Pancreas (tissue), 10 donors: Measurements from ENCODE around the gene LGALS4. TPM values are rescaled to one million over a fixed set of nuclear protein-coding genes. Genes with fewer than 3 reads are reported as not detected.

ENCODE experiments used
- ATAC-seq, 4 donors: fragments of 200-7000 bp; cut with Tn5 transposase; one replicate each; pipeline versions ENCODE4 v1.8.0 to v1.9.1; 2020; ENCODE audit warnings: mild to moderate bottlenecking in 4 of 4, moderate library complexity in 4 of 4
- DNase-seq, 6 donors: peaks; one replicate each; pipeline ENCODE4 v3.0.0-alpha.2; 2020
- FAIRE-seq: peaks from 2 replicates; lab custom pipeline; 2012; peaks lifted over from hg19 to GRCh38; lab: Jason Lieb, UNC
- H3K27ac ChIP-seq, 4 donors: fragments of 200-600 bp; sonication (generic); 1 replicate in 3 of 4; 2 replicates in 1 of 4; pipeline versions ENCODE4 v1.5.0 to v1.8.0; 2020
- H3K27me3 ChIP-seq, 4 donors: fragments of 200-600 bp; one replicate each; pipeline ENCODE4 v1.8.0; 2021
- H3K36me3 ChIP-seq, 3 donors: fragments of 200-600 bp; sonication (generic) in 1 of 3; one replicate each; pipeline versions ENCODE4 v1.5.0 to v1.8.0; 2020 to 2021
- H3K4me1 ChIP-seq, 3 donors: fragments of 200-600 bp; one replicate each; pipeline ENCODE4 v1.8.0; 2021
- H3K4me3 ChIP-seq, 4 donors: fragments of 200-600 bp; sonication (generic) in 2 of 4; one replicate each; pipeline versions ENCODE4 v1.5.0 to v1.8.0; 2020 to 2021
- H3K9me3 ChIP-seq, 4 donors: fragments of 200-600 bp; one replicate each; pipeline ENCODE4 v1.8.0; 2021
- CTCF ChIP-seq, 4 donors: fragments of 200-600 bp; sonication (generic) in 3 of 4; IDR thresholded peaks; one replicate each; pipeline versions ENCODE4 v1.5.0 to v1.8.0; 2021; ENCODE audit warnings: antibody characterized with exemption in 4 of 4
- WGBS, 2 donors: extraction: QIAGEN DNeasy Blood & Tissue Kit; methylation state at CpG; one replicate each; pipeline ENCODE4 v1.1.7; 2013; 5-methylcytosine and 5-hydroxymethylcytosine counted together
- intact Hi-C, 3 donors: fragments of 100-400 bp; cut with DNase I; formaldehyde crosslinking; loops; one replicate each; pipeline versions ENCODE4 v1.11.1 to v1.14.2; 2022
- polyA plus RNA-seq, 2 donors: library from polyadenylated mRNA; stranded (reverse); fragments of 200-250 nt; gene quantifications; one replicate each; pipeline ENCODE4 v1.2.3, GENCODE V29; 2013
- total RNA-seq, 6 donors: library from RNA; stranded (reverse); fragmentation: NEBNext Ultra II Directional in 4 of 6; extraction: Animal tissue kit (Norgen Biotek cat#: 25700) in 4 of 6; gene quantifications; one replicate each; pipeline versions ENCODE4 v1.2.1 to v1.2.4, GENCODE V29; 2021 to 2023
- donor health status: healthy with polysubstance abuse.
- donor health status: DM: no; HTN: no; CAD: no; lungs with moderate emphysema.
- donor health status: DM: no; HTN: no; CAD: no.
- donor health status: control.
- donor health status: control.
- donor health status: Bipolar disorder and iron deficiency.
- donor health status: DM: yes; HTN: yes; CAD: no.
- donor health status: DM: no; HTN: no; CAD: no.
- donor health status: DM: no; HTN: no; CAD: no.
- donor health status: DM: yes; HTN: yes; CAD: no.

LGALS4 gene
- total and polyA plus RNA-seq, 8 donors = 14.2 to 135 (median 73.8) TPM

- FAIRE-seq (no peak), DNase-seq (peak in 1 of 6 donors; percentile 35), ATAC-seq (no peak)
- 89% methylated on average over 17 of the region's 17 CpGs for WGBS, 2 donors
- Histone ChIP-seq H3K36me3 (no peaks in the 10 kb centered on the region), H3K9me3 (no peaks in the 10 kb centered on the region), H3K27me3 (no peaks in the 10 kb centered on the region), H3K4me3 (peak overlapping the region in 1 of 4 donors; percentile 81), H3K4me1 (peaks cover 0 to 8% (median 0%) of the 10 kb centered on the region in 3 donors), H3K27ac (no peak overlapping the region)
- TF ChIP-seq CTCF (IDR thresholded peaks at IDR 0.05) = no peak
- intact Hi-C loops = no loop called here
These were observed 40.5 kb upstream of the LGALS4 start for GRCh38 chr19:38853214-38853613.

GRCh38 chr19:38852231-38853044, 39.7 kb upstream of the LGALS4 start:
- no peaks in the 10 kb centered on the region for H3K9me3 ChIP-seq
- WGBS, 2 donors = 1% methylated on average over 51 to 52 of the region's 52 CpGs
- TF ChIP-seq CTCF (IDR thresholded peaks at IDR 0.05) = no peak
- no peak for ATAC-seq
- no peaks in the 10 kb centered on the region for H3K36me3 ChIP-seq
- H3K4me3 ChIP-seq = peak overlapping the region; percentile 57 to 81 (median 68)
- peaks cover 5 to 15% (median 5%) of the 10 kb centered on the region in 3 donors for H3K4me1 ChIP-seq
- H3K27me3 ChIP-seq = no peaks in the 10 kb centered on the region
- FAIRE-seq = no peak
- peak overlapping the region; percentile 90 to 97 (median 94) for H3K27ac ChIP-seq
- peak in 5 of 6 donors; percentile 65 to 87 (median 72) for DNase-seq
- intact Hi-C loops = no loop called here

- Histone ChIP-seq H3K4me3 (peak overlapping the region; percentile 57 to 81 (median 68)), H3K4me1 (peaks cover 5 to 22% (median 12%) of the 10 kb centered on the region in 3 donors), H3K9me3 (no peaks in the 10 kb centered on the region), H3K36me3 (peaks cover 0 to 5% (median 2%) of the 10 kb centered on the region in 3 donors), H3K27ac (peak overlapping the region; percentile 90 to 97 (median 94)), H3K27me3 (no peaks in the 10 kb centered on the region)
- no peak for TF ChIP-seq CTCF (IDR thresholded peaks at IDR 0.05)
- FAIRE-seq (no peak), ATAC-seq (peak; percentile 43 to 68 (median 58)), DNase-seq (peak; percentile 92 to 97 (median 94))
- 1% methylated on average over 20 to 49 of the region's 67 CpGs for WGBS, 2 donors
- intact Hi-C loops = no loop called here
These were observed 39.0 kb upstream of the LGALS4 start for GRCh38 chr19:38851622-38852230.

- Histone ChIP-seq H3K4me3 (peak overlapping the region; percentile 42 to 81 (median 68)), H3K27ac (peak overlapping the region; percentile 90 to 97 (median 94)), H3K36me3 (peaks cover 4 to 12% (median 8%) of the 10 kb centered on the region in 3 donors), H3K27me3 (no peaks in the 10 kb centered on the region), H3K9me3 (no peaks in the 10 kb centered on the region), H3K4me1 (peaks cover 5 to 22% (median 12%) of the 10 kb centered on the region in 3 donors)
- intact Hi-C loops = no loop called here
- no peak for TF ChIP-seq CTCF (IDR thresholded peaks at IDR 0.05)
- ATAC-seq (no peak), DNase-seq (peak in 4 of 6 donors; percentile 64 to 83 (median 64)), FAIRE-seq (no peak)
- 2% methylated on average over 40 of the region's 40 CpGs for WGBS, 2 donors
These were observed 38.4 kb upstream of the LGALS4 start for GRCh38 chr19:38850976-38851621.
